Activated T-cell treated with anti-CD3 and anti-CD28 coated beads for 48 hours (primary cell): ENCODE measurements around the gene TMEM126B.
"Not testable (repeated sequence)": the region's sequence is repeated elsewhere in the genome, so short reads cannot be mapped to it uniquely, and the experiment has no call there.

Experiments used
- DNase-seq: peaks from one replicate; pipeline ENCODE4 v3.0.0-alpha.2; 2020; ENCODE audit warnings: low read depth

Gene TMEM126B

GRCh38 chr11:85647604-85648299, 19.4 kb downstream of the TMEM126B start, which contains the start of gene TMEM126A:
TMEM126A (plus strand) TSS chr11:85647967; CDS start chr11:85650256, 2,289 bp downstream.
- DNase-seq, result peak; percentile 89

- DNase-seq, result no peak
Observed at GRCh38 chr11:85651118-85651517, 22.7 kb downstream of the TMEM126B start.

- DNase-seq, result no peak
Observed at GRCh38 chr11:85652786-85653447, 24.5 kb downstream of the TMEM126B start.

- not testable (repeated sequence) for DNase-seq
Observed at GRCh38 chr11:85654343-85654742, 25.9 kb downstream of the TMEM126B start.

GRCh38 chr11:85656777-85657176, 28.4 kb downstream of the TMEM126B start:
- DNase-seq, result no peak

- DNase-seq, result no peak
Observed at GRCh38 chr11:85658180-85658579, 29.8 kb downstream of the TMEM126B start.

GRCh38 chr11:85661972-85662664, 33.7 kb downstream of the TMEM126B start:
- no peak for DNase-seq

GRCh38 chr11:85663080-85663752, 34.8 kb downstream of the TMEM126B start:
- DNase-seq, result no peak

GRCh38 chr11:85663753-85664614, 35.6 kb downstream of the TMEM126B start:
- DNase-seq, result peak; percentile 80

- peak; percentile 95 for DNase-seq
Observed at GRCh38 chr11:85664615-85665481, 36.5 kb downstream of the TMEM126B start, which contains the start of gene CREBZF. CREBZF (minus strand) TSS chr11:85665129; CDS start chr11:85664875, 254 bp downstream.

- DNase-seq, result no peak
Observed at GRCh38 chr11:85665733-85666132, 37.3 kb downstream of the TMEM126B start.

- no peak for DNase-seq
Observed at GRCh38 chr11:85666687-85667086, 38.3 kb downstream of the TMEM126B start.

- no peak for DNase-seq
Observed at GRCh38 chr11:85668157-85668556, 39.8 kb downstream of the TMEM126B start.

- not testable (repeated sequence) for DNase-seq
Observed at GRCh38 chr11:85670949-85671663, 42.7 kb downstream of the TMEM126B start.

GRCh38 chr11:85672105-85672902, 43.9 kb downstream of the TMEM126B start:
- no peak for DNase-seq

GRCh38 chr11:85673393-85673792, 45.0 kb downstream of the TMEM126B start:
- no peak for DNase-seq

GRCh38 chr11:85679576-85679975, 51.2 kb downstream of the TMEM126B start:
- DNase-seq, result no peak

- no peak for DNase-seq
Observed at GRCh38 chr11:85680897-85681296, 52.5 kb downstream of the TMEM126B start.
